Esophagus (tissue), 2 donors: Measurements from ENCODE around the gene C1orf52. TPM values are rescaled to one million over a fixed set of nuclear protein-coding genes. Genes with fewer than 3 reads are reported as not detected.

Experiments used
- H3K27ac ChIP-seq, 2 donors: one replicate each; pipeline ENCODE4 v1.5.1; 2013; ENCODE audit warnings: low read depth in 2 of 2, mild to moderate bottlenecking in 2 of 2, inconsistent platforms in 1 of 2, low read length in 1 of 2, moderate library complexity in 1 of 2
- H3K27me3 ChIP-seq, 2 donors: one replicate each; pipeline ENCODE4 v1.6.1; 2013; ENCODE audit warnings: low read length in 2 of 2, control low read depth in 1 of 2, mild to moderate bottlenecking in 1 of 2; ENCODE audit not compliant: insufficient read depth in 2 of 2, control insufficient read depth in 1 of 2
- H3K36me3 ChIP-seq, 2 donors: one replicate each; pipeline ENCODE4 v1.6.1; 2013; ENCODE audit warnings: low read length in 1 of 2; ENCODE audit not compliant: control insufficient read depth in 2 of 2, insufficient read depth in 2 of 2
- H3K4me1 ChIP-seq, 2 donors: one replicate each; pipeline ENCODE4 v1.6.1; 2013; ENCODE audit warnings: low read length in 1 of 2; ENCODE audit not compliant: control insufficient read depth in 2 of 2, insufficient read depth in 2 of 2
- H3K4me3 ChIP-seq, 2 donors: one replicate each; pipeline ENCODE4 v1.5.1; 2013; ENCODE audit warnings: low read length in 2 of 2, mild to moderate bottlenecking in 2 of 2, low read depth in 1 of 2, moderate library complexity in 1 of 2
- H3K9me3 ChIP-seq, 2 donors: one replicate each; pipeline ENCODE4 v1.6.1; 2013; ENCODE audit warnings: mild to moderate bottlenecking in 2 of 2, low read depth in 1 of 2, low read length in 1 of 2, moderate library complexity in 1 of 2; ENCODE audit not compliant: control insufficient read depth in 2 of 2, insufficient read depth in 1 of 2
- WGBS, 2 donors: extraction: QIAGEN DNeasy Blood & Tissue Kit; methylation state at CpG; one replicate each; pipeline ENCODE4 v1.1.7; 2013; 5-methylcytosine and 5-hydroxymethylcytosine counted together
- polyA plus RNA-seq, 2 donors: library from polyadenylated mRNA; stranded (reverse); fragments of 200-250 nt; gene quantifications; one replicate each; pipeline ENCODE4 v1.2.3, GENCODE V29; 2013
- donor health status: healthy with polysubstance abuse.
- donor health status: Bipolar disorder and iron deficiency.

Gene C1orf52
- polyA plus RNA-seq, 2 donors = 12.4 to 17.8 TPM

GRCh38 chr1:85202864-85203255, 56.6 kb downstream of the C1orf52 start:
- no peak overlapping the region for H3K4me3 ChIP-seq
- H3K4me1 ChIP-seq = no peaks in the 10 kb centered on the region
- WGBS, 2 donors = 75 to 83% methylated on average over 2 of the region's 2 CpGs
- no peaks in the 10 kb centered on the region for H3K27me3 ChIP-seq
- no peak overlapping the region for H3K27ac ChIP-seq
- H3K9me3 ChIP-seq = no peaks in the 10 kb centered on the region
- H3K36me3 ChIP-seq = no peaks in the 10 kb centered on the region

DNA sequence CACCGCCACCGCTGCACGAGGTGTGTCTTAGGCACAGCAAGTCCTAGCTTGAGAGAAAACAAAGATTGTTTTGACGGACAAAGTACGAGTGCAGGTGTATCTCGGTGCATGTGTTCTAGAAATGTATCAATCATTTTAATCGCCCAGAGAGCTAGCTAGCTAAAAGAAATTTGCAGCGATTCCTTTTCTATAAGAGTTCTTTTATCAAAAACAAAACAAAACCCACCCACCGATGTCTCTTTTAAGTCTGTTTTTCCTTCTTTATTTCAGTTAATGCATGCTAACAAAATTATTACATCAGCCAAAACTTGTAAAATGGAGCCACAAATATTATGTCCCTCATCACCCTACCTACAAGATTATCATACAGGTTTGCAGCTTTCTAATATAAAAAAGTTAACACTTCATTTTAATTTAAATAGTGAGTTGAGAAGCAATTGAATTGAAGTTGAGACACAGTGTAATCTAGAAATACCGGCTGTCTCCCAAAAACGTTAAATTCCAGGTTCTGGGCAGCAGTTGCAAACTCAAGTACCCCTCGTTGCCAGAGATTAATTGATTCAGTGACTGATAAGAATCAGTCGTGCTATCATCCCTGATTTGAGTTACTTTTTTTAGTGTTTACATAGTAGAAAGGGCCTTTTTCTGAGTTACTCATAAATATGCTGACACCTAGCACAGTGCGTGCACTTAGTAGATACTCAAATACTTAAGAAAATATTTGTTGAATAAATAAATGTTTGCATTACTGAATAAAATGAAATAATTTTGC, 57.2 kb downstream of the C1orf52 start:
- no peaks in the 10 kb centered on the region for H3K4me1 ChIP-seq
- H3K4me3 ChIP-seq = peak overlapping the region; percentile 85 to 95
- H3K27ac ChIP-seq = peak overlapping the region; percentile 94 to 99
- no peaks in the 10 kb centered on the region for H3K36me3 ChIP-seq
- no peaks in the 10 kb centered on the region for H3K27me3 ChIP-seq
- H3K9me3 ChIP-seq = no peaks in the 10 kb centered on the region
- 17 to 18% methylated on average over 14 of the region's 14 CpGs for WGBS, 2 donors

DNA sequence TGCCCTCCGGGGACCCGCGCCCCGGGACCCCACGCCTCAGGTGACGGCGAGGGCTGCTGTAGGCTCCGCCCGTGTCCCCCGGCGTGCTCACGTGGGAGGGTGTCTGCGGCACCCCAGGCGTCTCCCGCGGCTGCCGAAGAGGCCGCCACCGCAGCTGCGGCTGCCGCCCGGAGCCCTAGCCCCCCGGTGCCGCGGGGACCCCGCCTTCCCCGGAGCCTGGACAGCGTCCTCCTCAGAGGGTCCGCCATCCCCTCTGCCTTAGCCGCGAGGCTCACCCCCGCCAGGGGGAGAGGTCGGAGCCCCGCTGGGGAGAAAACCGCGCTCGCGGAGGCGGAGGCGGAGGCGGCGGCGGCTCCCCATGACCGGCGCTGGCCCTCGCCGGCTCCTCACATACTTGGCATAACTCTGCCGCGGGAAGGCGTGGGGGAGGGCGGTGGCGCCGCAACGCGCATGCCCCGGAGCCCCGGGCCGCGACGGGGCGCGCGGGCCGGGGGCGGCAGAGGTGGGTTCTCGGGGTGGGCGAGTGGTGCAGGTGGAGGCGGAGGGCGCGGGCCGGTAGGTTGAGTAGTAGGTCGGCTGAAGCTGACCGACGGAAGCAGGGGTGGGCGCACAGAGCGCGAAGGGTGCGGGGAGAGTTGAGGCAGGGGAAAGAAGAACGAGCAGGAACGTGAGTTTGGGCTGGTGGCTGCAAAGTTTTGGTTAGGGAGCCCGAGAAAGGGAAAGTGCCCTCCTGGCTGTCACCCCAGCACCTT, 57.9 kb downstream of the C1orf52 start:
- H3K9me3 ChIP-seq = no peaks in the 10 kb centered on the region
- peak overlapping the region; percentile 85 to 95 for H3K4me3 ChIP-seq
- peak overlapping the region; percentile 94 to 99 for H3K27ac ChIP-seq
- WGBS, 2 donors = 1% methylated on average over 72 to 81 of the region's 81 CpGs
- H3K36me3 ChIP-seq = no peaks in the 10 kb centered on the region
- no peaks in the 10 kb centered on the region for H3K27me3 ChIP-seq
- no peaks in the 10 kb centered on the region for H3K4me1 ChIP-seq

DNA sequence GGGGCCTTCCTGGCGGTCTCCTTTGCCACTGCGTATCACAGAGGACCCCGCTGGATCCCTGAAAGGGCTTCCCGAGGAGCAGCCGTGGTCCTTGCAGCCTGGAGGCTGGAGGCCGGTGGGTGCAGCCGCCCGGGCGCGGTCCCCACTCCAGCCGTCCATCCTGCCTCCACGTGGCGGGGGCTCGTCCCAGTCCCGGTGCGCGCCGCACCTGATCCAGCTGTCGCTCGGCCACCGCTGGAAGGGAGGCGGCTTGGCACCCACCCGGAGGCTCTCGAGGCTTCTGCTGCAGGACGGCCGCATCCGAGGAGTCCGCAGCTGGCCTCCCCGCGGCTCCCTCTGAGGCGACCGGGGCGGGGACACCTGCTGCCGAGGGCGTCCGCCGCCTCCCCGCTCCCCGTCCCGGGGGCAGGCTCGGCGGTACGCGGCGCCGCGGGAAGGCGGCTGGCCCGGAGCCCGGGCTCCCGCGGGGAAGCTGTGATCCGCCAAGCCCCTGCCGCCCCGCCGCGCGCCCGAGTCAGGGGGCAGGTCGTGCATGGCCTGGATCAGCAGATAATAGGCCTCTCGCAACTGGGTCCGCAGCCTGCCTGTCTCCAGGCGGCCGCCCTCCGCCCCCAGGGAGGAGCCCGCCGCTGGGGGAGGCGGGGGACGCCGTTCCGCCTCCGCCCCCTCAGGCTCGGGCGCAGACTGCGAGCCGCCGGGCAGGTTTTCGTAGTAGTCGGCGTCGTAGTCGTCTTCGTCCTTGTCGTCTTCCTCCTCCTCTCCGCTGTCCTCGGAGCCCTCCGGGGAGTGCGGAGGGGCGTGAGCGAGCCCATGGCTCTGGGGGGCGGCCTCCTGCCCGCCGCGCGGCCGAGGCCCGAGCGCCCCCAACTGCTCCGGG, 58.8 kb downstream of the C1orf52 start, which contains the start of gene SYDE2:
TSS of gene SYDE2 (minus strand) at position 554 of the 877 bp plus-strand sequence. CDS start at position 534, 20 bp downstream.
- no peaks in the 10 kb centered on the region for H3K27me3 ChIP-seq
- no peaks in the 10 kb centered on the region for H3K9me3 ChIP-seq
- 0% methylated on average over 74 to 99 of the region's 99 CpGs for WGBS, 2 donors
- peak within 1 kb of the TSS; percentile 85 to 95 for H3K4me3 ChIP-seq
- peak within 1 kb of the TSS; percentile 94 to 99 for H3K27ac ChIP-seq
- H3K36me3 ChIP-seq = no peaks in the 10 kb centered on the region
- H3K4me1 ChIP-seq = no peaks in the 10 kb centered on the region

Other genes with a start within 250 kb of the C1orf52 start
- gene MCOLN3, start 211.2 kb downstream of the C1orf52 start, polyA plus RNA-seq = under 1 TPM; 0.41 to 0.51 TPM
- under 1 TPM; 0.51 to 0.62 TPM for gene SYDE2, start 58.6 kb downstream of the C1orf52 start, polyA plus RNA-seq
- 10 to 100 TPM; 11.5 to 13.1 TPM for gene BCL10, start 17.0 kb upstream of the C1orf52 start, polyA plus RNA-seq
- 1 to 10 TPM; 5.9 to 6.9 TPM for gene DDAH1, start 205.5 kb upstream of the C1orf52 start, polyA plus RNA-seq